ENCODE results near the gene OTOGL.

The OTOGL gene

DNA sequence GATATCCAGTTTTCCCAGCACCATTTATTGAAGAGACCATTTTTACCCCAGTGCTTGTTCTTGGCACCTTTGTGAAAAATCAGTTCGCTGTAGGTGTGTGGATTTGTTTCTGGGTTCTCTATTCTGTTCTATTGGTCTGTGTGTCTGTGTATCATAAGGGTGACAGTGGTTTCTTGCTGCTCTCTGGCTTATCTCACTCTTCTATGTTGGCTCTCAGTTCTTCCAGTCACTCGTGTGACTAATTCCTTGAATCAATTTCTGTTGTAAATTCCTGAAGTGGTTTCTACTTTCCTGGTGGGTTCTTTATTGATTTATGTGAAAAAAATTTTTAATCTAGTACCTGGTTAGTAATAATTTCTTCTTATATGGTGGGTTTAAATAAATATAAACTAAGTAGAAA, 58.3 kb downstream of the OTOGL start:
- ChIA-PET CTCF (no interaction called here), POLR2A (no interaction called here)

GRCh38 chr12:80161612-80162011, 62.3 kb downstream of the OTOGL start:
- ChIA-PET POLR2A (no interaction called here), CTCF (no interaction called here)
- TF ChIP-seq HDGF (IDR thresholded peaks at IDR 0.05; ENCODE audit: borderline replicate concordance), result no peak
- no peak for TF ChIP-seq ELF4 (IDR thresholded peaks at IDR 0.05)
- TF ChIP-seq L3MBTL2 (conservative IDR thresholded peaks at IDR 0.05), result no peak
- no peak for TF ChIP-seq FOXM1 (IDR thresholded peaks at IDR 0.05; ENCODE audit: borderline replicate concordance)
- no peak for TF ChIP-seq SP1 (IDR thresholded peaks at IDR 0.05)
- TF ChIP-seq, protein P1, sequence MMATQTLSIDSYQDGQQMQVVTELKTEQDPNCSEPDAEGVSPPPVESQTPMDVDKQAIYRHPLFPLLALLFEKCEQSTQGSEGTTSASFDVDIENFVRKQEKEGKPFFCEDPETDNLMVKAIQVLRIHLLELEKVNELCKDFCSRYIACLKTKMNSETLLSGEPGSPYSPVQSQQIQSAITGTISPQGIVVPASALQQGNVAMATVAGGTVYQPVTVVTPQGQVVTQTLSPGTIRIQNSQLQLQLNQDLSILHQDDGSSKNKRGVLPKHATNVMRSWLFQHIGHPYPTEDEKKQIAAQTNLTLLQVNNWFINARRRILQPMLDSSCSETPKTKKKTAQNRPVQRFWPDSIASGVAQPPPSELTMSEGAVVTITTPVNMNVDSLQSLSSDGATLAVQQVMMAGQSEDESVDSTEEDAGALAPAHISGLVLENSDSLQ (IDR thresholded peaks at IDR 0.05), result no peak
- TF ChIP-seq CTBP1 (IDR thresholded peaks at IDR 0.05; ENCODE audit: borderline replicate concordance), result no peak
- TF ChIP-seq SUZ12 (IDR thresholded peaks at IDR 0.05), result no peak
- no peak for TF ChIP-seq FOXK2 (IDR thresholded peaks at IDR 0.05)
- TF ChIP-seq LEF1 (IDR thresholded peaks at IDR 0.05; ENCODE audit: borderline replicate concordance), result no peak
- DNase-seq (ENCODE audit: extremely low spot score), result no peak

More for the DNA sequence above, 58.3 kb downstream of the OTOGL start:
- DNase-seq (ENCODE audit: extremely low spot score), result no peak
- TF ChIP-seq FOXM1 (IDR thresholded peaks at IDR 0.05; ENCODE audit: borderline replicate concordance) (no peak), FOXK2 (IDR thresholded peaks at IDR 0.05) (no peak)
- TF ChIP-seq, protein P1 (IDR thresholded peaks at IDR 0.05), result no peak

- ChIA-PET POLR2A (no interaction called here), CTCF (no interaction called here)
- TF ChIP-seq NFRKB (IDR thresholded peaks at IDR 0.05) (no peak), ELF4 (IDR thresholded peaks at IDR 0.05) (no peak), CTBP1 (IDR thresholded peaks at IDR 0.05; ENCODE audit: borderline replicate concordance) (no peak), SUZ12 (IDR thresholded peaks at IDR 0.05) (no peak), TARDBP (IDR thresholded peaks at IDR 0.05) (no peak), FOXM1 (IDR thresholded peaks at IDR 0.05; ENCODE audit: borderline replicate concordance) (no peak)
- TF ChIP-seq, protein P1 (IDR thresholded peaks at IDR 0.05), result no peak
- DNase-seq (ENCODE audit: extremely low spot score), result no peak
Observed at GRCh38 chr12:80162177-80162576, 62.8 kb downstream of the OTOGL start.

GRCh38 chr12:80165746-80166145, 66.4 kb downstream of the OTOGL start:
- TF ChIP-seq SP1 (IDR thresholded peaks at IDR 0.05), result no peak
- no peak for TF ChIP-seq ZNF384 (IDR thresholded peaks at IDR 0.05)
- no peak for TF ChIP-seq ELF4 (IDR thresholded peaks at IDR 0.05)
- TF ChIP-seq TARDBP (IDR thresholded peaks at IDR 0.05), result no peak
- no peak for TF ChIP-seq HDGF (IDR thresholded peaks at IDR 0.05; ENCODE audit: borderline replicate concordance)
- TF ChIP-seq FOXA1 (IDR thresholded peaks at IDR 0.05), result no peak
- no peak for TF ChIP-seq BHLHE40 (IDR thresholded peaks at IDR 0.05; ENCODE audit: borderline replicate concordance)
- TF ChIP-seq ARNT (IDR thresholded peaks at IDR 0.05), result no peak
- no peak for TF ChIP-seq SUZ12 (IDR thresholded peaks at IDR 0.05)
- no peak for TF ChIP-seq LEF1 (IDR thresholded peaks at IDR 0.05; ENCODE audit: borderline replicate concordance)
- no peak for DNase-seq (ENCODE audit: extremely low spot score)
- POLR2A ChIA-PET, result no interaction called here
- CTCF ChIA-PET, result no interaction called here

GRCh38 chr12:80166751-80167150, 67.4 kb downstream of the OTOGL start:
- ChIA-PET CTCF (interaction anchor here (0.7 kb wide), 1 partner anchor 811 kb away, joined by 3 read pairs; no protein-coding TSS in a partner anchor), POLR2A (no interaction called here)
- no peak for TF ChIP-seq HDGF (IDR thresholded peaks at IDR 0.05; ENCODE audit: borderline replicate concordance)
- no peak for TF ChIP-seq SUZ12 (IDR thresholded peaks at IDR 0.05)
- no peak for TF ChIP-seq SP1 (IDR thresholded peaks at IDR 0.05)
- TF ChIP-seq FOXM1 (IDR thresholded peaks at IDR 0.05; ENCODE audit: borderline replicate concordance), result no peak
- TF ChIP-seq CTBP1 (IDR thresholded peaks at IDR 0.05; ENCODE audit: borderline replicate concordance), result no peak
- TF ChIP-seq L3MBTL2 (conservative IDR thresholded peaks at IDR 0.05), result no peak
- no peak for TF ChIP-seq ARNT (IDR thresholded peaks at IDR 0.05)
- no peak for TF ChIP-seq ELF4 (IDR thresholded peaks at IDR 0.05)
- no peak for TF ChIP-seq NFRKB (IDR thresholded peaks at IDR 0.05)
- no peak for TF ChIP-seq ZNF384 (IDR thresholded peaks at IDR 0.05)
- TF ChIP-seq BHLHE40 (IDR thresholded peaks at IDR 0.05; ENCODE audit: borderline replicate concordance), result no peak
- TF ChIP-seq, protein P1 (IDR thresholded peaks at IDR 0.05), result no peak
- no peak for TF ChIP-seq FOXA1 (IDR thresholded peaks at IDR 0.05)
- TF ChIP-seq LEF1 (IDR thresholded peaks at IDR 0.05; ENCODE audit: borderline replicate concordance), result no peak
- TF ChIP-seq TARDBP (IDR thresholded peaks at IDR 0.05), result no peak
- TF ChIP-seq FOXK2 (IDR thresholded peaks at IDR 0.05), result no peak
- DNase-seq (ENCODE audit: extremely low spot score), result no peak

DNA sequence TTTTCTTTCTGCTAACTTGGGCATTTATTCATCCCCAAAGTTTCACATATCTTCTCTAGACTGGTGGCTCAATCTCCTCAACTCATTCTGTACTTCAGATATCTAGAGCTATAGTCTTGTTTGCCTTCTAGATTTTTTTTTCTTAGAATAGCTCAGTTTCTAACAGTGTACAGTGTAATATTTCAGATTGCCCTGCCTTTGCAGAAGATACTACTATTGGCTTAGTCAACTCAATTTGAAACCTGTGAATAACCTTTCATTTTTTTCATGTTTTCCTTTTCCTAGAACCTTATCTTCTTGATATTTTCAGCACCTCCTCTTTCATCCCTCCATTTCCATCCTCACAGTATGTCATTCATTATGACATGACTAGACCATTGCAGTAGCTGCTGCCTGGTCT, 69.6 kb downstream of the OTOGL start:
- ChIA-PET POLR2A (no interaction called here), CTCF (no interaction called here)
- TF ChIP-seq, protein P1 (IDR thresholded peaks at IDR 0.05), result no peak
- TF ChIP-seq FOXK2 (IDR thresholded peaks at IDR 0.05), result no peak
- no peak for TF ChIP-seq BHLHE40 (IDR thresholded peaks at IDR 0.05; ENCODE audit: borderline replicate concordance)
- no peak for TF ChIP-seq FOXA1 (IDR thresholded peaks at IDR 0.05)
- TF ChIP-seq L3MBTL2 (conservative IDR thresholded peaks at IDR 0.05), result no peak
- no peak for DNase-seq (ENCODE audit: extremely low spot score)

All from HEK293T (cell line).